Body of pancreas (tissue), 4 donors: ENCODE measurements around the gene CD3D. TPM values are rescaled to one million over a fixed set of nuclear protein-coding genes. Genes with fewer than 3 reads are reported as not detected.

Source experiments
- ATAC-seq: fragments of 150-250 bp; one replicate; pipeline ENCODE4 v1.9.1; 2016
- DNase-seq, 4 donors: peaks; one replicate each; pipeline ENCODE4 v3.0.0-alpha.2; 2019
- H3K27ac ChIP-seq, 4 donors: fragments of 200-600 bp; sonication (generic); 1 replicate in 3 of 4; 2 replicates in 1 of 4; pipeline versions ENCODE4 v1.5.1 to v1.6.1; 2016 to 2019; ENCODE audit warnings: mild to moderate bottlenecking in 1 of 4, mixed read lengths in 1 of 4, moderate library complexity in 1 of 4
- H3K27me3 ChIP-seq, 2 donors: fragments of 200-600 bp; sonication (generic); one replicate each; pipeline ENCODE4 v1.6.0; 2016; ENCODE audit warnings: mild to moderate bottlenecking in 1 of 2
- H3K36me3 ChIP-seq, 2 donors: fragments of 200-600 bp; sonication (generic); replicated peaks in 1 of 2; 2 replicates each; pipeline ENCODE4 v1.5.1; 2016; ENCODE audit warnings: low read depth in 2 of 2; ENCODE audit not compliant: insufficient read depth in 1 of 2
- H3K4me1 ChIP-seq: fragments of 200-600 bp; sonication (generic); one replicate; pipeline ENCODE4 v1.6.0; 2016
- H3K4me3 ChIP-seq, 2 donors: fragments of 200-600 bp; sonication (generic); 1 replicate in 1 of 2; 2 replicates in 1 of 2; pipeline ENCODE4 v1.5.1; 2016 to 2019
- H3K9me3 ChIP-seq, 3 donors: fragments of 200-600 bp; sonication (generic); 1 replicate in 2 of 3; 2 replicates in 1 of 3; pipeline ENCODE4 v1.5.1; 2016
- POLR2A ChIP-seq, 3 donors: fragments of 450-650 bp; IDR thresholded peaks; one replicate each; pipeline ENCODE4 v1.6.1; 2016; ENCODE audit warnings: antibody characterized with exemption in 3 of 3, mild to moderate bottlenecking in 2 of 3
- WGBS, 2 donors: methylation state at CpG; one replicate each; pipeline ENCODE4 v1.1.5; 2017; 5-methylcytosine and 5-hydroxymethylcytosine counted together
- intact Hi-C: fragments of 100-400 bp; cut with DNase I; formaldehyde crosslinking; loops from one replicate; pipeline ENCODE4 v1.15.1; 2023
- total RNA-seq, 2 donors: library from RNA; depleted of rRNA; stranded (reverse); fragments of >200 nt; gene quantifications; one replicate each; pipeline ENCODE4 v1.1.0, GENCODE V29; 2016
- TF ChIP-seq, protein P1 (sequence below), 7 experiments: fragments of 450-650 bp in 4 of 7; fragments of 200-600 bp in 3 of 7; sonication (generic) in 3 of 7; IDR thresholded peaks; one replicate each; pipeline ENCODE4 v1.5.1; 2016 to 2019; ENCODE audit warnings: antibody characterized with exemption in 7 of 7

CD3D gene
- total RNA-seq, 2 donors from 2014 or later: 1.6 TPM; not detected in 1

DNA sequence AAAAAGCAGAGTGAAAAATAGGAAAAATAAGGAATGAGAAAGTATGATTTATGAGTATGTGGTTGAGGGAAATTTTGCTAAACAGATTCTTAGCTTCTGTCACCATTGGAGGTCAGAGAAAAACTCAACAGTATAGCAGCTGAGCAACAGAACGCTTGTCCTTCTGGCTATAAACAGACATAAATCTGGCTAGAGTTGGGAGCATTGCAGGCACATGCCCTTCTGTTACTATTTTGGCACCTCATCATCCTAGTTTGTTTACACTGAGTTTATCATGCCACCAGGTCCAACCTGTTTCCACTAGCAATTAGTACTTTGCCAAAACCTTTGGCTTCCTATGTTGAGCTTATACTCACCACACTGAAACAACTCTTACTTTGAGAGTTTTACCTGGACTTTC lies 23.8 kb upstream of the CD3D start:
- Histone ChIP-seq H3K27ac (peak overlapping the region in 1 of 4 donors; percentile 29), H3K9me3 (no peaks in the 10 kb centered on the region), H3K4me3 (no peak overlapping the region), H3K36me3 (peaks cover 4 to 24% of the 10 kb centered on the region in 2 donors), H3K4me1 (peaks cover 32% of the 10 kb centered on the region), H3K27me3 (no peaks in the 10 kb centered on the region)
- TF ChIP-seq POLR2A (IDR thresholded peaks at IDR 0.05): no peak
- TF ChIP-seq, protein P1, sequence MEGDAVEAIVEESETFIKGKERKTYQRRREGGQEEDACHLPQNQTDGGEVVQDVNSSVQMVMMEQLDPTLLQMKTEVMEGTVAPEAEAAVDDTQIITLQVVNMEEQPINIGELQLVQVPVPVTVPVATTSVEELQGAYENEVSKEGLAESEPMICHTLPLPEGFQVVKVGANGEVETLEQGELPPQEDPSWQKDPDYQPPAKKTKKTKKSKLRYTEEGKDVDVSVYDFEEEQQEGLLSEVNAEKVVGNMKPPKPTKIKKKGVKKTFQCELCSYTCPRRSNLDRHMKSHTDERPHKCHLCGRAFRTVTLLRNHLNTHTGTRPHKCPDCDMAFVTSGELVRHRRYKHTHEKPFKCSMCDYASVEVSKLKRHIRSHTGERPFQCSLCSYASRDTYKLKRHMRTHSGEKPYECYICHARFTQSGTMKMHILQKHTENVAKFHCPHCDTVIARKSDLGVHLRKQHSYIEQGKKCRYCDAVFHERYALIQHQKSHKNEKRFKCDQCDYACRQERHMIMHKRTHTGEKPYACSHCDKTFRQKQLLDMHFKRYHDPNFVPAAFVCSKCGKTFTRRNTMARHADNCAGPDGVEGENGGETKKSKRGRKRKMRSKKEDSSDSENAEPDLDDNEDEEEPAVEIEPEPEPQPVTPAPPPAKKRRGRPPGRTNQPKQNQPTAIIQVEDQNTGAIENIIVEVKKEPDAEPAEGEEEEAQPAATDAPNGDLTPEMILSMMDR (IDR thresholded peaks at IDR 0.05): no peak
- intact Hi-C loops: no loop called here
- 24 to 47% methylated on average over 1 of the region's 1 CpG for WGBS, 2 donors
- DNase-seq: peak in 2 of 4 donors; percentile 35 to 62
- peak; percentile 69 for ATAC-seq

DNA sequence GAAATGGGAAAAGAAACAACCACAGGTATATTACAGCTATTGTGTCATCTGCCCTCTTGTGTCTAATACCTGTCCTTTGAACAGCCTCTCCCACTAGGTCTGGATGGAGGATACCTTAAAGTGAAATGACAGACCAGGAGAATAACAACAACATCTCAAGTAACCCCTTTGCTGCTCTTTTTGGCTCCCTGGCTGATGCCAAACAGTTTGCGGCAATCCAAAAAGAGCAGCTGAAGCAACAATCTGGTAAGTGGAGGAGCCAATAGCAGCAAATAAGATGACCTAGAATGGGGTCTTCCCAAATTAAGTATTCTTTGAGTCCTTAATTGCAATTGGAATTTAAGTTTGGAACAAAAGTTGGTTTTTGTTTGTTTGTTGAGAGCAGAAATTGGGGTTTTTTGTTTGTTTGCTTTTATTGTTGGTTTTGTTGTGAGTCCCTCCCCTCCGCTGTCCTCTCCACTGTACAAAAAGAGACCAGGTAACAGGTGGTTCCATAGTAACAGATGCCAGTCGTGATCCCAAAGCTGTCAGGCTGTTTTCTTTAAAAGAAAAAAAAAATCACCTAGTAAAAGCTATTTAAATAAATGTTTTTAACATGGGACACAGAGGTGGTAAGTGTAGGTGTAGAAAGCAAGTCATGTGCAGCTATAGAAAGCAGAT lies 22.6 kb upstream of the CD3D start:
- Histone ChIP-seq H3K27ac (no peak overlapping the region), H3K36me3 (peaks cover 0 to 14% of the 10 kb centered on the region in 2 donors), H3K9me3 (no peaks in the 10 kb centered on the region), H3K4me3 (no peak overlapping the region), H3K4me1 (peaks cover 40% of the 10 kb centered on the region), H3K27me3 (no peaks in the 10 kb centered on the region)
- intact Hi-C loops: no loop called here
- TF ChIP-seq, protein P1 (IDR thresholded peaks at IDR 0.05): no peak
- no peak for TF ChIP-seq POLR2A (IDR thresholded peaks at IDR 0.05)
- no peak for DNase-seq
- no peak for ATAC-seq
- WGBS, 2 donors: 72 to 79% methylated on average over 3 of the region's 3 CpGs

DNA sequence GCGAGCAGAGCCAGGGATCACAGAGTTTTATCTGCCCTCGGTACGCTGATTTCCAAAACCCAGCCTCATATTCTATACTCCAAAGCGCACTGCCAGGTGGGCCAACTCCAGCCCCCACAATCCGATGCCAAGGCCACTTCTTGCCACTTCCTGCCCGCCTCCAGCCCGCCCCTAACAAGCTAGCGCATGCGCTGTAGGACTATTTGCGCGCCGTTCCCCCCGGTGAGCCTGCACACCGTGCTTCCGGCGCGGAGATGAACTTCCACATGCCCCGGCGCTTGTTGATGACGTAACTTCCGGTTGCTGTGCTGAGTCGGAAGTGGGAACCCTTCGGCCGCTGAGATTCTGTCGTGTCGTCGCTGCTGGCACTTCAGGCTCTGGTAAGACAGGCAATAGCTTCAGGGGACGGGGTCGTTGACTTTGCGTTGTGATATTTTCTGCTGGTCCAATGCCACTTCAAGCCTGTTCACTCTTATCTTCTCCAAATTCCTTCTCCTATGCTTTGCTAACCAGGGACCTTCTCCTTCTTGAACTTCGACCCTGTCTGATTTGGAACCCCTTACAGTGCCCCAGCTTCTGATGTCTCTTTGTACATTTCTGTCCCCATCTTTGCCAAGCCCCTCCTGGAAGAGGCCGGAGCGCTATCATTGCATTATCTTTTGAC lies 16.9 kb upstream of the CD3D start, which contains the start of gene UBE4A:
UBE4A (plus strand) TSS at position 306 of the 664 bp plus-strand sequence. CDS start 5,481 bp downstream, outside the sequence.
- Histone ChIP-seq H3K27me3 (no peaks in the 10 kb centered on the region), H3K4me3 (peak within 1 kb of the TSS; percentile 75 to 77), H3K36me3 (no peaks in the 10 kb centered on the region), H3K4me1 (peaks cover 27% of the 10 kb centered on the region), H3K9me3 (no peaks in the 10 kb centered on the region), H3K27ac (peak within 1 kb of the TSS in 3 of 4 donors; percentile 47 to 70 (median 68))
- peak; percentile 97 to 98 (median 97) for DNase-seq
- 2 to 4% methylated on average over 27 to 33 of the region's 33 CpGs for WGBS, 2 donors
- intact Hi-C loops: no loop called here
- TF ChIP-seq, protein P1 (IDR thresholded peaks at IDR 0.05): no peak
- TF ChIP-seq POLR2A (IDR thresholded peaks at IDR 0.05): peak; percentile 39 to 85 (median 77)
- peak; percentile 98 for ATAC-seq

DNA sequence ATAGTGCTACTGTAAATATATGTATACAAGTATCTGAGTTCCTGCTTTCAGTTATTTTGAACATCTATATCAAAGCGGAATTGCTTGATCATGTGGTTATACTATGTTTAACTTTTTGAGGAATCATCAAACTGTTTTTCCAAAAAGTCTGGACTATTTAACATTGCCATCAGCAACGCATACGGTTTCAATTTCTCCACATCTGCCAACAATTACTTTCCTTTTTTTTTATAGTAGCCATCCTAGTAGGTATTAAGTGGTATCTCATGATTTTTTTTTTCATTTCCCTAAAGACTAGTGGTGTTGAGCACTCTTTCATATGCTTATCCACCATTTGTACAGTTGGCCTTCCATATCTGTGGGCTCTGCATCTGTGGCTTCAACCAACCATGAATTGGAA lies 15.6 kb upstream of the CD3D start:
- Histone ChIP-seq H3K4me1 (peaks cover 18% of the 10 kb centered on the region), H3K4me3 (no peak overlapping the region), H3K27me3 (no peaks in the 10 kb centered on the region), H3K36me3 (no peaks in the 10 kb centered on the region), H3K9me3 (no peaks in the 10 kb centered on the region), H3K27ac (no peak overlapping the region)
- DNase-seq (no peak), ATAC-seq (no peak)
- intact Hi-C loops: no loop called here
- 55 to 61% methylated on average over 3 of the region's 3 CpGs for WGBS, 2 donors
- no peak for TF ChIP-seq POLR2A (IDR thresholded peaks at IDR 0.05)
- TF ChIP-seq, protein P1 (IDR thresholded peaks at IDR 0.05): no peak
